Spinal cord (tissue), 10 donors: Measurements from ENCODE around the gene TMEM30B. TPM values are rescaled to one million over a fixed set of nuclear protein-coding genes. Genes with fewer than 3 reads are reported as not detected.
"Not testable (repeated sequence)": the region's sequence is repeated elsewhere in the genome, so short reads cannot be mapped to it uniquely, and the experiment has no call there.

ENCODE experiments used
- DNase-seq, 6 donors: peaks; one replicate each; pipeline versions ENCODE4 v3.0.0 to v3.0.0-alpha.2; 2013 to 2015; ENCODE audit warnings: low spot score in 6 of 6, low read depth in 4 of 6
- H3K27ac ChIP-seq: one replicate; pipeline ENCODE4 v1.5.1; 2013; ENCODE audit warnings: low read depth, low read length, control low read depth
- H3K27me3 ChIP-seq: one replicate; pipeline ENCODE4 v1.6.1; 2013; ENCODE audit warnings: low read length; ENCODE audit not compliant: control insufficient read depth, insufficient read depth
- H3K36me3 ChIP-seq: one replicate; pipeline ENCODE4 v1.6.1; 2013; ENCODE audit warnings: low read length; ENCODE audit not compliant: control insufficient read depth, insufficient read depth
- H3K4me1 ChIP-seq: one replicate; pipeline ENCODE4 v1.6.1; 2013; ENCODE audit warnings: low read length; ENCODE audit not compliant: control insufficient read depth, insufficient read depth
- H3K4me3 ChIP-seq: one replicate; pipeline ENCODE4 v1.5.1; 2013; ENCODE audit warnings: low read depth, low read length, control low read depth
- H3K9me3 ChIP-seq: one replicate; pipeline ENCODE4 v1.6.1; 2013; ENCODE audit warnings: low read length; ENCODE audit not compliant: control insufficient read depth, insufficient read depth
- WGBS: methylation state at CpG from one replicate; pipeline ENCODE4 v1.1.5; 2013; ENCODE audit warnings: missing lambda C conversion rate; ENCODE audit not compliant: insufficient coverage; 5-methylcytosine and 5-hydroxymethylcytosine counted together
- polyA plus RNA-seq, 2 donors: library from polyadenylated mRNA; unstranded; fragments of 120-200 nt; gene quantifications; one replicate each; pipeline ENCODE4 v1.2.1, GENCODE V29; 2013; ENCODE audit not compliant: insufficient read length in 2 of 2
- total RNA-seq, 2 donors: library from RNA; depleted of rRNA in 1 of 2; stranded (reverse); fragments of 120-200 nt in 1 of 2; fragments of >200 nt in 1 of 2; gene quantifications; one replicate each; pipeline versions ENCODE4 v1.2.3 to v1.2.4, GENCODE V29; 2013 to 2014
- donor health status: healthy.

TMEM30B gene
- total and polyA plus RNA-seq, 4 donors, result 0.14 to 11.8 (median 5.3) TPM

- H3K4me1 ChIP-seq, result peaks cover 21% of the 10 kb centered on the region
- H3K4me3 ChIP-seq, result peak overlapping the region; percentile 28
- WGBS, result 3% methylated on average over 60 of the region's 63 CpGs
- peak overlapping the region; percentile 10 for H3K27ac ChIP-seq
- H3K27me3 ChIP-seq, result peaks cover 33% of the 10 kb centered on the region
- H3K9me3 ChIP-seq, result no peaks in the 10 kb centered on the region
- no peak for DNase-seq
- H3K36me3 ChIP-seq, result no peaks in the 10 kb centered on the region
These were observed 41.1 kb upstream of the TMEM30B start for GRCh38 chr14:61322011-61322798.

- no peaks in the 10 kb centered on the region for H3K36me3 ChIP-seq
- H3K4me3 ChIP-seq, result peak within 1 kb of the TSS; percentile 28
- DNase-seq, result peak in 2 of 6 donors; percentile 47 to 59
- WGBS, result under 1% methylated on average over 63 of the region's 66 CpGs
- peaks cover 21% of the 10 kb centered on the region for H3K4me1 ChIP-seq
- no peaks in the 10 kb centered on the region for H3K9me3 ChIP-seq
- H3K27me3 ChIP-seq, result peaks cover 33% of the 10 kb centered on the region
- H3K27ac ChIP-seq, result peak within 1 kb of the TSS; percentile 10
These were observed 40.4 kb upstream of the TMEM30B start, which contains the start of gene PRKCH for GRCh38 chr14:61321385-61322010. Gene PRKCH, plus strand, starts transcription at chr14:61321579. Its CDS starts 523 bp downstream, at chr14:61322102.

DNA sequence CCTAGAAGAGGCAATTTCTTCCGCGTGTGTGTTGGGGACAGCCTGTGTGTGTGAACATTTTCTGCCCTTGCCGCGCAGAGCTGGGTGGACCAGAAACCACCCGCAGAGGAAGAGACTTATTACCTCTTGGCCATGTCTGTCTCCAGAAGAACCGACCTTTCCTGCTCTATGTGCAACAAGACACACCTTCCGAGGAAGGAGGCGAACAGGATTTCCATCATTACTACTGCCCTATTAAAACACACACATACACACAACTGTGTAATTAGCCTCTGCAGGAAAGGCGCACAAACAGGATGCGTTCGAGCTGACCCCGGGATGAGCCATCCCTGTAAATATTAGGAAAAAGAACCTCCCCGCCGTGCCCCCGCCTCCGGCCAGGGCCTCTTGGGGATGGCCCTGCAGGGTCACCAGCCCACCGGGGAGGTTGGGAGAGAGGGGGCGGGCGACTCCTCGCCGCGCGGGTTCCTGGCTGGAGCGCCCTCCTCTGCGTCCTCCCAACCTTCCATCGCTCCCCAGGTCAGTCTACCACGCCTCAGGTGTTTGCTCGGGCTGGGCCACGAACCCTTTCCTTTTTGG, 39.8 kb upstream of the TMEM30B start:
- Histone ChIP-seq H3K36me3 (no peaks in the 10 kb centered on the region), H3K4me3 (peak overlapping the region; percentile 17), H3K9me3 (no peaks in the 10 kb centered on the region), H3K27me3 (peaks cover 33% of the 10 kb centered on the region), H3K27ac (no peak overlapping the region), H3K4me1 (peaks cover 21% of the 10 kb centered on the region)
- WGBS, result 38% methylated on average over 19 of the region's 29 CpGs
- no peak for DNase-seq

- DNase-seq, H3K4me3 ChIP-seq, H3K9me3 ChIP-seq, H3K27ac ChIP-seq, H3K36me3 ChIP-seq: not testable (repeated sequence)
- H3K4me1 ChIP-seq, result peaks cover 21% of the 10 kb centered on the region
- whole genome bisulfite sequencing, result 89% methylated on average over 12 of the region's 16 CpGs
- H3K27me3 ChIP-seq, result peaks cover 33% of the 10 kb centered on the region
These were observed 39.0 kb upstream of the TMEM30B start for GRCh38 chr14:61320170-61320569.

DNA sequence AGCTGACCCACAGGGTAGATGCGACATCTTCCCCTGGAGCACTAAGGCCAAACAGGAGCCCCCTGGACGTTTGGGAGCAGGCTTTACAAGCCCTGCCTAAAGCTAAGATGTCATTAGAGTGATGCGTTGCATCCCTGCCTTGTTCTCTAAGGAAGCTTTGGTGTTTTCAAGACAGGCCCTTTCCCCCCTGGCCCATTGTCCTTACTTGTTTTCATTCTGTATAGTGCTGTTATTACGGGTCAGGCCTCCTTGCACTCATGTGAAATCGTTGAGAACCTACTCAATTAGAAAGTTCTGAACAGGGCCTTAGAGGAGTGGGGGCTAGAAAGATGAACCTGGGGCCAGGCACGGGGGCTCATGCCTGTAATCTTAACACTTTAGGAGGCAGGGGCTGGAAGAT, 38.6 kb upstream of the TMEM30B start:
- Histone ChIP-seq H3K36me3 (no peaks in the 10 kb centered on the region), H3K4me1 (peaks cover 21% of the 10 kb centered on the region), H3K27ac (no peak overlapping the region), H3K9me3 (no peaks in the 10 kb centered on the region), H3K27me3 (peaks cover 33% of the 10 kb centered on the region), H3K4me3 (no peak overlapping the region)
- DNase-seq, result no peak
- 60% methylated on average over 6 of the region's 6 CpGs for WGBS

DNA sequence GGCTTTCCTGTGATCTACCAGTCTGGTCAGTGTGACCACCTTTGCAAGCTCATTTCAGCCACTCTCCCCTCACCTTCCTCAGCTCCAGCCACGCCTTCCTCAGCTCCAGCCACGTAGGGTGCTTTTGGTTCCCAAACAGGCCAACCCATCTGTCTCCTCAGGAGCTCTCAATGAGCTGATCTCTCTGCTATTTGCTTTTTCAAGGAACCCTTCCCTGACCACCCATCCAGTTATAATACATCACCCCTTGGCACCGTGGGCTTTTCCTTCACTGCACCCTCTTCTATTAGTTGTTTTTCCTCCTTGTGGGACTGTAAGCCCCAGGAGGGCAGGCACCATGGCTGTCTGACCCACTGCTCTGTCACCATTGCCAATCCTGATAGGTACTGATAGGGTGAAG, 37.9 kb upstream of the TMEM30B start:
- Histone ChIP-seq H3K9me3 (no peaks in the 10 kb centered on the region), H3K27me3 (peaks cover 33% of the 10 kb centered on the region), H3K27ac (no peak overlapping the region), H3K4me3 (no peak overlapping the region), H3K4me1 (peaks cover 21% of the 10 kb centered on the region), H3K36me3 (no peaks in the 10 kb centered on the region)
- DNase-seq, result no peak
- WGBS, result 81% methylated on average over 2 of the region's 3 CpGs

DNA sequence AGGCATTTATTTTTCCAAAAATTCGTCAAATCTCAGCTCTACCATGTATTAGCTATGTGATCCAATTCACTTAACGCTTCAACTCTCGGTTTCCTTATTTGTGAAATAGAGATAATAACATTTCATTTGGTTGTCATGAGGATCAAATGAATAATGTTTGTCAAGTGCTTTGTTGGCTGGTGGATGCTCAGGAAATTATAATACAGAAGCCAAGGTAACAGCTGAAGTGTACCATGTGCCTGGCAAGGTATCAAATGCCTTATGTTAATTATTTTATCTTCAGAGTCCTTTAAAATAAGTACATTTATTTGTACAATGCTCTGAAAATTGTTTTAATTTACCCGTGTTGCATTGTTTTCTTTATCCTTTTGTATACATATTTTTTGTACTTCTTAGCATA, 34.2 kb upstream of the TMEM30B start:
- Histone ChIP-seq H3K9me3 (peaks cover 3% of the 10 kb centered on the region), H3K4me1 (no peaks in the 10 kb centered on the region), H3K4me3 (no peak overlapping the region), H3K36me3 (no peaks in the 10 kb centered on the region), H3K27ac (no peak overlapping the region), H3K27me3 (no peaks in the 10 kb centered on the region)
- no CpG with 5 or more reads among the region's 4 CpGs for WGBS
- DNase-seq, result peak in 2 of 6 donors; percentile 17 to 60

GRCh38 chr14:61308701-61309100, 27.6 kb upstream of the TMEM30B start:
- H3K36me3 ChIP-seq, H3K4me1 ChIP-seq, DNase-seq, H3K9me3 ChIP-seq, H3K27me3 ChIP-seq, H3K4me3 ChIP-seq: not testable (repeated sequence)
- peak overlapping the region; percentile 25 for H3K27ac ChIP-seq
- WGBS, result 100% methylated on average over 1 of the region's 4 CpGs

GRCh38 chr14:61308198-61308597, 27.1 kb upstream of the TMEM30B start:
- H3K36me3 ChIP-seq, result no peaks in the 10 kb centered on the region

More at GRCh38 chr14:61308198-61308597, 27.1 kb upstream of the TMEM30B start:
- Histone ChIP-seq H3K4me3 (no peak overlapping the region), H3K9me3 (peaks cover 3% of the 10 kb centered on the region), H3K27me3 (no peaks in the 10 kb centered on the region), H3K27ac (no peak overlapping the region), H3K4me1 (no peaks in the 10 kb centered on the region)
- DNase-seq, result no peak
- no CpG with 5 or more reads among the region's 3 CpGs for WGBS
